KOPT-K1 (cell line): Measurements from ENCODE around the gene HTRA3.

Experiments
- H3K27ac ChIP-seq: fragments of 200-600 bp; sonication (generic); 2 replicates; pipeline ENCODE4 v1.5.1; 2016; ENCODE audit warnings: antibody characterized with exemption, mild to moderate bottlenecking, low read depth, low read length; ENCODE audit not compliant: poor library complexity, severe bottlenecking
- H3K36me3 ChIP-seq: fragments of 200-600 bp; sonication (generic); 2 replicates; pipeline ENCODE4 v1.5.1; 2017; ENCODE audit warnings: antibody characterized with exemption, mild to moderate bottlenecking, low read length, moderate library complexity; ENCODE audit not compliant: insufficient read depth
- H3K9me3 ChIP-seq: fragments of 200-600 bp; sonication (generic); 2 replicates; pipeline ENCODE4 v1.5.1; 2017; ENCODE audit warnings: antibody characterized with exemption, low read length, mild to moderate bottlenecking; ENCODE audit not compliant: insufficient read depth, poor library complexity, severe bottlenecking

HTRA3 gene

GRCh38 chr4:8239226-8239625, 30.3 kb upstream of the HTRA3 start:
- peaks cover 32% of the 10 kb centered on the region for H3K36me3 ChIP-seq
- H3K27ac ChIP-seq = no peak overlapping the region
- no peaks in the 10 kb centered on the region for H3K9me3 ChIP-seq

GRCh38 chr4:8239661-8240060, 29.9 kb upstream of the HTRA3 start:
- H3K27ac ChIP-seq = no peak overlapping the region
- H3K9me3 ChIP-seq = no peaks in the 10 kb centered on the region
- peaks cover 28% of the 10 kb centered on the region for H3K36me3 ChIP-seq

DNA sequence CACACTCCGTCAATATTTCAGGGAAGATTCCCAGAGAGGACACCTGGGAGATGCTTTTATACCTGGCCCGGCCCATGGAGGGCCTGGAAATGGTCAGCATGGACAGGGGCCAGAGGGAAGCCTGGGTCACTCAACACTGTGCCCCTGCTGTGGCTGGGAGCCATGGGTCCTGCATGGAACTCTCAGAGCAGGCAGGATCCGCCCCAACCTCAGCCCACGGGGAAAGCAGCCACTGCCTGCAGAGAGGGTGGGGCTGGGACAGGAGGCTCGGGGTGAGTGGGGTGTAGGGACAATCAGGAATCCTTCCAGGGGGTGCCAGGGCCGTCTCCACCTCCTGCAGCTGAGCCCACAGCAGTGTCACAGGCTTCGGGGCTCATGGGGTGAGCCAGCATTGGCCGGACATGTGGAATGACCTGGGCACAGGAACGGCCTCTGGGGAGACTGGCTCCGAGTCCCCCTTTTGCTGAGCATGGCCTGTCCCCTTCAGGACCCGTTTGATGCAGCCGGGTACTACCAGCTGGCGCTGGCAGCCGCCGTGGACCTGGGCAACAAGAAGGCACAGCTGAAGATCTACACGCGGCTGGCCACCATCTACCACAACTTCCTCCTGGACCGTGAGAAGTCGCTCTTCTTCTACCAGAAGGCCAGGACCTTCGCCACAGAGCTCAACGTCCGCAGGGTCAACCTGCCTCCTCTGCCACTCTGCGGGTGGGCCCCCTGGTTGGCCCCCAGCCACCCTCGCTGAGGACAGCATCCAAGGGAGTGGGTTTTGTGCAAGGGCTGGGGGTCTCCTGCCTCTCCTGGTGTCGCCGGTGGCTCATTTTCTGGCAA, 29.1 kb upstream of the HTRA3 start:
- H3K27ac ChIP-seq = no peak overlapping the region
- H3K36me3 ChIP-seq = peaks cover 20% of the 10 kb centered on the region
- no peaks in the 10 kb centered on the region for H3K9me3 ChIP-seq

- Histone ChIP-seq H3K36me3 (peaks cover 16% of the 10 kb centered on the region), H3K27ac (no peak overlapping the region), H3K9me3 (no peaks in the 10 kb centered on the region)
These were observed 28.3 kb upstream of the HTRA3 start for GRCh38 chr4:8241211-8241779.

GRCh38 chr4:8241895-8242696, 27.5 kb upstream of the HTRA3 start:
- Histone ChIP-seq H3K9me3 (no peaks in the 10 kb centered on the region), H3K36me3 (peaks cover 16% of the 10 kb centered on the region), H3K27ac (peak overlapping the region; percentile 19)

DNA sequence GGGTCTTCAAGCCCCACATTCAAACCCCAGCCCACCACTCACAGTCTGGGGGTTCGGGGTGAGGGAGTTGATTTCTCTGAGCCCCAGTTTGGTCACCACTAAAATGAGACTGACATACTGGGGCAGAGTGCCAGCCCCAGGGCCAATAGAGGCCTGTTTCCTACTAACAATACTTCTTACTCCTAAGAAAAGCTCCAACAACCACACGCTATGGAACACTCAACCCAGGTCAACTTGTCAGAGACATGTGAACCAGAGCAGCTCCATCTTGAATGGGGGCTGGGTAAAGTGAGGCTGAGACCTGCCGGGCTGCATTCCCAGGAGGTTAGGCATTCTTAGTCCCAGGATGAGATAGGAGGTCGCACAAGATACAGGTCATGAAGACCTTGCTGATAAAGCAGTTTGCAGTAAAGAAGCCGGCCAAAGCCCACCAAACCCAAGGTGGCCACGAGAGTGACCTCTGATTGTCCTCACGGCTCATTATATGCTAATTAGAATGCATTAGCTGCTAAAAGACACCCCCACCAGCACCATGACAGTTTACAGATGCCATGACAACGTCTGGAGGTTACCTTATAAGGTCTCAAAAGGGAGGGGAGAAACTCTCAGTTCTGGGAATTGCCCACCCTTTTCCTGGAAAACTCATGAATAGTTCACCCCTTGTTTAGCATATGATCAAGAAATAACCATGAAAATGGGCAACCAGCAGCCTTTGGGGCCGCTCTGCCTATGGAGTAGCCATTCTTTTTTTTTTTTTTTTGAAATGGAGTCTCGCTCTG, 26.6 kb upstream of the HTRA3 start:
- Histone ChIP-seq H3K27ac (no peak overlapping the region), H3K36me3 (peaks cover 8% of the 10 kb centered on the region), H3K9me3 (no peaks in the 10 kb centered on the region)

DNA sequence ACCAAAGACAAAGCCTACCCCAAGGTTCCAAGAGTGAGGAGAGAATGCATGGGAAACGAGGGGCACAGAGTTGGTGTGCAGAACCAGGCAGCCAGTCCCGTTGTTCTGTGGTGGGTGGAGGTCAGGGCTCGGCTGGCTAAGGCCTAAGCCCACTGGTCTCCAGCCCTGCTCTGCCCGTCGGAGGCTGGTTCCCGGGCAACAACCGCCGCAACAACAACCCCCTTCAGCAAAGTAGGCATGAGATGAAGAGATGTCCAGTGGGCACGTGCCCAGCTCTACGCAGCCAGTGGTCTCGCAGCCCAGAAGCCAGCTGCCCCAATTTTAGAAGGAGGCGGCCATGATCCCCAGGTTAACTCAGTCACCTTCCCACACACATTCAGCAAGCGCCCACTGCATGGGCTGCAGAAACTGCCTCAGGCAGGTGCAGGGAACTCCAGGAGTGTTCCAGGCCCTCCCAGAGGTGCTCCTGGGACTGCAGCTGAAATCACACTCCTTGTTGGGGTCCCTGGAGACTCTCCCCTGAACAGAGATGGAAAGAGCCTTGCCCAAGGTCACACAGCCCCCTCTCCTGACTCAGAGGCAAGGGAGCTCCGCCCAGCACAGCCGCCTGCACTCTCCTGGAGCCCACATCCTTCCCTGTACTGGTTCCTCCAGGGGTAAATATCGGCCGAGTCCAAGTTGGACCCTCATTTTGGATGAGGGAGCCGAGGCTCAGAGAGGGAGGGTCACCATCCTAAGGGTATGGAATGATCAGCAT, 25.4 kb upstream of the HTRA3 start:
- peaks cover 7% of the 10 kb centered on the region for H3K36me3 ChIP-seq
- H3K9me3 ChIP-seq = no peaks in the 10 kb centered on the region
- no peak overlapping the region for H3K27ac ChIP-seq

- peaks cover 4% of the 10 kb centered on the region; the same call in 1 of the 2 replicates for H3K36me3 ChIP-seq
- no peaks in the 10 kb centered on the region for H3K9me3 ChIP-seq
- H3K27ac ChIP-seq = no peak overlapping the region
These were observed 24.6 kb upstream of the HTRA3 start for GRCh38 chr4:8244931-8245460.

DNA sequence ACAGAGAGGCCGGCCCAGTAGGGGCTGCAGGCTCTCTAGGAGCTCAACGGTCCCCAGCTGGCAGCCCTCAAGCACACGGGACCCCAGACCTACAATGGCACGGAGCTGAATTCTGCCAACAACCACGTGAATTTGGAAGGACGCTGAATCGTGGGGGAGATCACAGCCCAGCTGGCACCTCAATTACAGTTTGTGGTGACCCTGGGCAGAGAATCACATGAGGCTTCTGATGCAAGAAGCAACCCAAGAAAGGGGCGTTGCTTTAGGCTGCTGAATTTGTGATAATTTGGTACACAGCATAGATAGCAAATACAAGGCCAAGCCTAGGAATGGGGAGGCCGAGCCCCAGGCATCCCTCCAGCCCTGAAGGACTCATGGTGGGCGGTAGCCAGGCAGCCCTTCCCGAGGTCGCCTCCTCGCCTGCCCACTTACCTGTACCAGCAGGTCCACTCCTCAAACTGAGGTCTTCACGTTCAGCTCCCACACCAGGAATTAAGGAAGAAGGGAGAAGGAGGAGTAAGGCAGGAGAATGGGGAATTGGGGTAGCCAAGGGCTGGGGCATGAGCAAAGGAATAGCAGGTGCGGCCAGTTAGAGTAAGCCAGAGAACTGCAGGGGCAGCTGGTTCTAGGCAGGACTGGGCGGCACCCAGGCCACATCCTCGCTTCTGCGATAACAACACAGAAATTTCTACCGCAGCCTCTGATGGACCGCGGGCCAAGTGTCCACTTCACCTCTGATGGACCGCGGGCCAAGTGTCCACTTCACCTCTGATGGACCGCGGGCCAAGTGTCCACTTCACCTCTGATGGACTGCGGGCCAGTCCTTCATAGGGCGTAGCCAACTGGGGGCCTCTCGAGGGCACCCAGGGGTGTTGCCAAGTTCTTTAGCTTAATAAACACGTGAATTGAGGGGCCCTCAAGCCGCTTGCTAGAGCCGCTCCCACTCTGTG, 23.4 kb upstream of the HTRA3 start:
- no peak overlapping the region for H3K27ac ChIP-seq
- H3K9me3 ChIP-seq = no peaks in the 10 kb centered on the region
- H3K36me3 ChIP-seq = peaks cover 4% of the 10 kb centered on the region; the same call in 1 of the 2 replicates

DNA sequence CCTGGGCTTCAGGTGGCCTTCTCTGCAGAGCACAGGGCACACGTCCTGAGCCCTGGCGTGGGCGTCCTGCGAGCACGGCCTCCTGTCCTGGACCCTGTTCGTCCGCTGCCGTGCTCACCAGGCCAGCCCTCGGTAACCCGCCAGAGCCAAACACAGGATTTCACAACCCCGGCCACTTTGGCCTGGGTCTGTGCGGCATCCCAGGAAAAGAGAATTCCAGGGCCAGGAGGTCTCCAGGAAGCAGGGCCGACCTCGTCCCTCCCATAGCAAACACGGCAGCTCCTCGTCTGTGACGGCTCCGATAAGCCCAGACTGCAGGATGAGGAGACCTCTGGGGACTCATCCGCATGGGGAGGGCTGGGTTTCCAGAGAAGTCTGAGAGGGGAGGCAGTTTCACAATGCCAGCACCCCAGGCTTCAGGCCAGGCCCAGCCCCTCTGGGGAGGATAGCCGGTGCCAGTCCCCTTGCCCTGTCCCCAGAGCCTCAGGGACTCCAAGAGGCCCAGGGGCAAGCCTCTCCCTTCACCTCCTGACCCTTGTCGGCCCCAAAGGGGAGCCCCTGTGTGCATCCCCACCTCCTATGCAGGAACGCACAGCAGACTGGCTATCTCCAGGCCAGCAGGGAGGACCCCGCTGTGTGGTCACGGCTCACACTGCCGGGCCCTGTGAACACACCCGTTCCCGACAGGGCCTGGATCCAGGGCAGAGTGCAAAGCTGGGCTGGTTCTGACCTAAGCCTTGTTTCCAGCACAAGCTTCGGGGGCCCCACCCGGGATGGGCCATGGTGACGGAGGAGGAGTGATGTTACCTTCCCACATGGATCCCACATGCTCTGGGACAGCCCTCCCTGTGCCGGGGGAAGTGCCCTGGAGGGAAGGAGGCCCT, 22.3 kb upstream of the HTRA3 start:
- Histone ChIP-seq H3K27ac (no peak overlapping the region), H3K9me3 (no peaks in the 10 kb centered on the region), H3K36me3 (no peaks in the 10 kb centered on the region)

- Histone ChIP-seq H3K36me3 (no peaks in the 10 kb centered on the region), H3K9me3 (no peaks in the 10 kb centered on the region), H3K27ac (no peak overlapping the region)
These were observed 21.5 kb upstream of the HTRA3 start for GRCh38 chr4:8248091-8248490.

DNA sequence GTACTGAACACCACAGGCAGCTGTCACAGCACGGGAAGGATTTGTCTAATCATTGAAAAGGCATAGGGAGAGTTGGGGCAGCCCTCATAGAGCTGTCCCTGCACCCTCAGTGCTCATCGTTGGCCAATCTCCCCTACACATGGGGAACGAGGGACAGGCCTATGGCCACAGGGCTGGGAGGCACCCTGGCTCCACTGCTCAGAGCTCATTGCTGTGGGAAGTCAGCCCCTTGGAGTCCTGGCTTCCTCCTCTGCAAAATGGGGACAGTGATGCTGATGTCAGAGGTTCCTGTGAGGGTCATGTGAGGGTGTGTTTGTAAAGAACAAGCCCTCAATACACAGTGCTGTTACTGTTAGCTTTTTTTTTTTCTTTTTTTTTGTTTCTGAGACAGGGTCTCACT, 19.3 kb upstream of the HTRA3 start:
- Histone ChIP-seq H3K9me3 (no peaks in the 10 kb centered on the region), H3K36me3 (no peaks in the 10 kb centered on the region), H3K27ac (no peak overlapping the region)
